ENCODE measurements around the gene HTATIP2. TPM values are rescaled to one million over a fixed set of nuclear protein-coding genes. Genes with fewer than 3 reads are reported as not detected.
A peak's percentile ranks its signal among the peaks of the same experiment; 100 is the strongest.

The HTATIP2 gene
- polyA plus RNA-seq, 3 donors: 31.5 to 108 (median 102) TPM

DNA sequence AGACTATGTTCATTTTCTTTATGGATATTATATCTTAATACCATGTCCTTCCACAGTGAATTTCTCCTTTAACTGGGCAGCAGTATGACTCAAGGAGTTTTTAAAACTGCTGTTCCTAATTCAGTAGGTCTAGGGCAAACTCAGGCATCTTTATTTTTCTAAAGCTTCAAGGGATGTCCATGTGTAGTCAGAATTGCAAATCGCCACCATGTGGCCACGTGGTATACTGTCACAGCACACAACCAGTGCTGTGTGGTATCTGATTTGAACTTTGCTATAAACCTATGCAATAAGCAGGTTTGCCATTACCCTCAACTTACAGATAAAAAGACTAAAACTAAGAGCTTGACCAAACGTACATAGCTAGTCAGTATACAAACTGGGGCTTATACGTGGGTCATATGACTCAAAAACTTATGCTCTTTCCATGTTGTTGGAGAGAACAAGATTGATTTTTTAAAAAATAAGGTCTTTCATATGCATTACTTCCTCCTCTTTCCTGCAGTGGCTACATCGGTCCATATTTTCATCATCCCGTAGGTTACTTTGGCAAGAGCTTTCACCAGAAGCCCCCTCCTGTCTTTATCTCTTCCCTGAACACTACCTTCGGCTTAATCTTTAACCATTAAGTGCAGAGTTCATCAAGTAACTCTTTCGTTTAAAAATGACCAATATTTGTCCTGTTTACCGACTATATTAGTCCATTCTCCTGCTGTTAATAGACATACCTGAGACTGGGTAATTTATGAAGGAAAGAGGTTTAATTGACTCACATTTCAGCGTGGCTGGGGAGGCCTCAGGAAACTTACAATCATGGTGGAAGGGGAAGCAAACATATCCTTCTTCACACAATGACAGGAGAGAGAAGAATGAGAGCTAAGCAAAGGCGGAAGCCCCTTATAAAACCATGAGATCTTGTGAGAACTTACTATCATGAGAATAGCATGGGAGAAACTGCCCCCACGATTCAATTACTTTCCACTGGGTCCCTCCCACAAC is 8.0 kb upstream of the HTATIP2 start:
- no peak overlapping the region for H3K27ac Mint-ChIP-seq
- no peaks in the 10 kb centered on the region for H3K36me3 ChIP-seq (replicated peaks in 1 of 2; ENCODE audit: control insufficient read depth in 1 of 2, insufficient read depth in 2 of 2, low read length in 2 of 2)
- peaks cover 4 to 15% (median 15%) of the 10 kb centered on the region in 3 donors for H3K27me3 Mint-ChIP-seq (ENCODE audit: low read depth in 3 of 3)
- no peaks in the 10 kb centered on the region for H3K9me3 Mint-ChIP-seq
- intact Hi-C loops (cut with micrococcal nuclease): no loop called here
- no peaks in the 10 kb centered on the region for H4K20me1 ChIP-seq (ENCODE audit: insufficient read depth, low read length)
- no peak overlapping the region for H3K4me3 Mint-ChIP-seq
- 56% methylated on average over 3 of the region's 12 CpGs for WGBS (ENCODE audit: insufficient coverage)
- H2AFZ ChIP-seq (ENCODE audit: insufficient read depth, low read depth, low read length, poor library complexity, severe bottlenecking): no peak overlapping the region
- H3K4me1 ChIP-seq (ENCODE audit: control insufficient read depth in 1 of 2, insufficient read depth in 2 of 2, low read length in 2 of 2): peaks cover 2 to 4% of the 10 kb centered on the region in 2 donors
- H3K27me3 ChIP-seq (ENCODE audit: control insufficient read depth in 2 of 2, insufficient read depth in 2 of 2, low read length in 2 of 2): no peaks in the 10 kb centered on the region
- H3K4me2 ChIP-seq (replicated peaks; ENCODE audit: extremely low read depth, low read length, poor library complexity, severe bottlenecking): no peak overlapping the region
- H3K9ac ChIP-seq (ENCODE audit: insufficient read depth, low read length, poor library complexity, severe bottlenecking): no peak overlapping the region
- no peaks in the 10 kb centered on the region for H3K79me2 ChIP-seq (ENCODE audit: insufficient read depth, low read length)
- H3K36me3 Mint-ChIP-seq: peaks cover 0 to 2% of the 10 kb centered on the region in 2 donors
- H3K4me3 ChIP-seq (replicated peaks in 1 of 3; ENCODE audit: low read depth in 2 of 3, low read length in 3 of 3): no peak overlapping the region
- H3K4me1 Mint-ChIP-seq: peaks cover 5% of the 10 kb centered on the region
- no peaks in the 10 kb centered on the region for H3K9me3 ChIP-seq (replicated peaks in 1 of 2; ENCODE audit: control insufficient read depth in 1 of 2, insufficient read depth in 1 of 2, low read length in 2 of 2)
- peak; percentile 14 to 38 (median 16) for DNase-seq
- TF ChIP-seq CTCF (IDR thresholded peaks at IDR 0.05): peak; percentile 58
- no peak overlapping the region for H3K27ac ChIP-seq (ENCODE audit: low read depth in 1 of 2, low read length in 2 of 2)

GRCh38 chr11:20357150-20357549 is 6.4 kb upstream of the HTATIP2 start:
- Mint-ChIP-seq H3K4me1 (peaks cover 9% of the 10 kb centered on the region), H3K9me3 (no peaks in the 10 kb centered on the region), H3K36me3 (peaks cover 0 to 2% of the 10 kb centered on the region in 2 donors), H3K27ac (no peak overlapping the region), H3K4me3 (peak overlapping the region in 1 of 2 donors; percentile 37), H3K27me3 (ENCODE audit: low read depth in 3 of 3) (peaks cover 4 to 16% (median 15%) of the 10 kb centered on the region in 3 donors)
- DNase-seq: no peak
- no peaks in the 10 kb centered on the region for H3K79me2 ChIP-seq (ENCODE audit: insufficient read depth, low read length)
- intact Hi-C loops (cut with micrococcal nuclease): no loop called here
- H3K4me3 ChIP-seq (replicated peaks in 1 of 3; ENCODE audit: low read depth in 2 of 3, low read length in 3 of 3): no peak overlapping the region
- H2AFZ ChIP-seq (ENCODE audit: insufficient read depth, low read depth, low read length, poor library complexity, severe bottlenecking): no peak overlapping the region
- WGBS (ENCODE audit: insufficient coverage): 100% methylated on average over 1 of the region's 1 CpG
- no peak for TF ChIP-seq CTCF (IDR thresholded peaks at IDR 0.05)
- no peaks in the 10 kb centered on the region for H3K36me3 ChIP-seq (replicated peaks in 1 of 2; ENCODE audit: control insufficient read depth in 1 of 2, insufficient read depth in 2 of 2, low read length in 2 of 2)
- peaks cover 4 to 9% of the 10 kb centered on the region in 2 donors for H3K4me1 ChIP-seq (ENCODE audit: control insufficient read depth in 1 of 2, insufficient read depth in 2 of 2, low read length in 2 of 2)
- no peaks in the 10 kb centered on the region for H3K9me3 ChIP-seq (replicated peaks in 1 of 2; ENCODE audit: control insufficient read depth in 1 of 2, insufficient read depth in 1 of 2, low read length in 2 of 2)
- H3K27me3 ChIP-seq (ENCODE audit: control insufficient read depth in 2 of 2, insufficient read depth in 2 of 2, low read length in 2 of 2): no peaks in the 10 kb centered on the region
- no peak overlapping the region for H3K4me2 ChIP-seq (replicated peaks; ENCODE audit: extremely low read depth, low read length, poor library complexity, severe bottlenecking)
- H3K27ac ChIP-seq (ENCODE audit: low read depth in 1 of 2, low read length in 2 of 2): no peak overlapping the region
- no peaks in the 10 kb centered on the region for H4K20me1 ChIP-seq (ENCODE audit: insufficient read depth, low read length)
- no peak overlapping the region for H3K9ac ChIP-seq (ENCODE audit: insufficient read depth, low read length, poor library complexity, severe bottlenecking)

Measured in CD14-positive monocyte (primary cell).